Central memory CD8-positive, alpha-beta T cell (primary cell): ENCODE measurements around the gene CDC42BPG.

Experiments
- ATAC-seq: fragments of 150-1000 bp; cut with Tn5 transposase; replicated peaks from 2 replicates; pipeline ENCODE4 v1.10.0; 2022; ENCODE audit warnings: mild to moderate bottlenecking, moderate FRiP score, moderate number of reproducible peaks; ENCODE audit not compliant: poor library complexity, severe bottlenecking; ENCODE audit errors: extremely low read depth
- DNase-seq, 2 donors: peaks; one replicate each; pipeline ENCODE4 v3.0.0; 2021; ENCODE audit warnings: low spot score in 2 of 2
- H3K27ac Mint-ChIP-seq: one replicate; pipeline ENCODE4 v1.8.0; 2022; ENCODE audit warnings: low read depth, mild to moderate bottlenecking, moderate library complexity, mixed read lengths
- H3K27me3 Mint-ChIP-seq: one replicate; pipeline ENCODE4 v1.8.0; 2022; ENCODE audit warnings: mixed read lengths
- H3K36me3 Mint-ChIP-seq: one replicate; pipeline ENCODE4 v1.8.0; 2022; ENCODE audit warnings: mild to moderate bottlenecking, moderate library complexity, mixed read lengths; ENCODE audit not compliant: insufficient read depth
- H3K4me1 Mint-ChIP-seq: one replicate; pipeline ENCODE4 v1.8.0; 2022; ENCODE audit warnings: mixed read lengths
- H3K4me3 Mint-ChIP-seq: one replicate; pipeline ENCODE4 v1.8.0; 2022; ENCODE audit warnings: mild to moderate bottlenecking, moderate library complexity, mixed read lengths
- H3K9me3 Mint-ChIP-seq: one replicate; pipeline ENCODE4 v1.8.0; 2022; ENCODE audit warnings: mixed read lengths

The CDC42BPG gene

GRCh38 chr11:64856382-64857227, 12.2 kb upstream of the CDC42BPG start:
- H3K9me3 Mint-ChIP-seq = no peaks in the 10 kb centered on the region
- H3K4me3 Mint-ChIP-seq = peak overlapping the region; percentile 68
- H3K27me3 Mint-ChIP-seq = no peaks in the 10 kb centered on the region
- H3K36me3 Mint-ChIP-seq = peaks cover 69% of the 10 kb centered on the region
- H3K27ac Mint-ChIP-seq = peak overlapping the region; percentile 95
- ATAC-seq (no peak), DNase-seq (no peak)
- H3K4me1 Mint-ChIP-seq = peaks cover 69% of the 10 kb centered on the region

GRCh38 chr11:64855596-64856304, 11.3 kb upstream of the CDC42BPG start:
- ATAC-seq (no peak), DNase-seq (no peak)
- peak overlapping the region; percentile 95 for H3K27ac Mint-ChIP-seq
- no peaks in the 10 kb centered on the region for H3K9me3 Mint-ChIP-seq
- H3K4me1 Mint-ChIP-seq = peaks cover 72% of the 10 kb centered on the region
- peaks cover 67% of the 10 kb centered on the region for H3K36me3 Mint-ChIP-seq
- H3K27me3 Mint-ChIP-seq = no peaks in the 10 kb centered on the region
- peak overlapping the region; percentile 68 for H3K4me3 Mint-ChIP-seq

DNA sequence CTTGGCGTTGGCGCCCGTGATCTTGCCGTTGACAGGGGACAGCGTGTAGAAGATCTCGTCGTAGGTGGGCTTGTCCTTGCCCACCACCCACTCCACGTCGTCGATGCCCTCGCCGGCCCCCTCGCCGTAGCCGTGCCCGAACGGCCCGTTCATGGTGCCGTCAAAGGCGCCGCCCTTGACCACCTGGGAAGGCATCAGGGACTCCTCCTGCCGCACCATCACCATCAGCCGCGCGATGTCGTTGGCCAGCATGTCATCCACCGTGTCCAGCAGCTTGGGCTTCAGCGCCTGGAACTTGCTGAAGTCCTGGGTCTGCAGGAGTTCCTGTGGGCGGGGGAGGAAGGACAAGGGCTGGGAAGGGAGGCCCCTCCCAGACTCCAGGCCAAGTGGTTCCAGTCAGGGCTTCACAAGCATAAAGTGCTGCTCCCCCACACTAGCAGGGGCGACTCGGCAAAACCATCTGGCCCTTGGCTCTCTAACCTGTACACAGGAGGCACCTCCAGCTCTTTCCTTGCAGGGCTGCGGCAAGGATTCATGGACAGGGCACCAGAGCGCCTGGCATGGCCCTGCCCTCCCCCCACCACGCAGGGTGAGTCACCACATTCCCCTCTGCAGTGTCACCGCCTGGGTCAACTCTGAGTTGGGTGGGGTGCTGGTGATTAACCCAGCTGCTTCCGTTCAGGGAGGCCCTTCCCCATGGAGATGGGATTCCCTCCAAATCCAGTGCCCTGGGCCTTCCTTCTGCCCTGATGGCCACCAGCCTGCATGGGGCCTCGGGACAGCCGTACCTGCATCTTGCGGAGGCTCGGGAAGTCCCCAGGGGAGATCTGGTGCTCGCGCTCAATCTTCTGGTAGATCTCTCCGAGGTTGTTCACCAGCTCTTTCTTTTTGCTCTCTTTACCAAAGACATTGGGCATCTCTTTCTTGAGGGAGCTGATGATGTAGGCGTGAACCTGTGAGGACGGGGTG, 10.4 kb upstream of the CDC42BPG start:
- Mint-ChIP-seq H3K36me3 (peaks cover 63% of the 10 kb centered on the region), H3K27ac (peak overlapping the region; percentile 95), H3K27me3 (no peaks in the 10 kb centered on the region), H3K4me1 (peaks cover 67% of the 10 kb centered on the region), H3K4me3 (peak overlapping the region; percentile 68), H3K9me3 (no peaks in the 10 kb centered on the region)
- DNase-seq (no peak), ATAC-seq (no peak)

GRCh38 chr11:64854157-64854533, 9.7 kb upstream of the CDC42BPG start:
- H3K27ac Mint-ChIP-seq = peak overlapping the region; percentile 71
- H3K4me3 Mint-ChIP-seq = peak overlapping the region; percentile 68
- H3K4me1 Mint-ChIP-seq = peaks cover 66% of the 10 kb centered on the region
- DNase-seq = no peak
- H3K9me3 Mint-ChIP-seq = no peaks in the 10 kb centered on the region
- H3K27me3 Mint-ChIP-seq = no peaks in the 10 kb centered on the region
- H3K36me3 Mint-ChIP-seq = peaks cover 59% of the 10 kb centered on the region
- ATAC-seq = no peak

DNA sequence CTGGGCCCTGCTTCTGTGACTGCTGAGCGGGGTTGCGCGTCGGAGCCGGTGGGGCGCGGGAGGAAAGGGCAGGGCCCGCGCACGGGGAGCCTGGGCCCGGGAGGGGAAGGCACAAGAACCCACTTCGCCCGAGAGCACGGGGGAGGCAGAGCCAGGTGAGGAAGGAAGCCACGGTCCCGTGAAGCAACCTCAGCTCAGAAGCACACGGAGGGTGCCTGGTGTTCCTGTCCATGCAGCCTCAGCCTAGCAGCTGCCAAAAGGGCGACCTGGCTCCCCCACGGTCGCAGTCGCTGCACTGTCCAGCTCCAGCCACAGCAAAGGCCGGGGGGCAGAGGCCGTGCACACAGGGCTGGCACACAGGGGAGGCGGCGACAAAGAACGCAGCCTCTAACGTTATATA, 9.3 kb upstream of the CDC42BPG start:
- Mint-ChIP-seq H3K27ac (peak overlapping the region; percentile 71), H3K4me1 (peaks cover 66% of the 10 kb centered on the region), H3K36me3 (peaks cover 56% of the 10 kb centered on the region), H3K27me3 (no peaks in the 10 kb centered on the region), H3K9me3 (no peaks in the 10 kb centered on the region), H3K4me3 (peak overlapping the region; percentile 68)
- DNase-seq = no peak
- ATAC-seq = no peak

- H3K9me3 Mint-ChIP-seq = no peaks in the 10 kb centered on the region
- peaks cover 51% of the 10 kb centered on the region for H3K36me3 Mint-ChIP-seq
- no peaks in the 10 kb centered on the region for H3K27me3 Mint-ChIP-seq
- H3K27ac Mint-ChIP-seq = peak overlapping the region; percentile 71
- H3K4me3 Mint-ChIP-seq = peak overlapping the region; percentile 68
- ATAC-seq = no peak
- no peak for DNase-seq
- peaks cover 69% of the 10 kb centered on the region for H3K4me1 Mint-ChIP-seq
Observed at GRCh38 chr11:64852804-64853509, 8.5 kb upstream of the CDC42BPG start.

DNA sequence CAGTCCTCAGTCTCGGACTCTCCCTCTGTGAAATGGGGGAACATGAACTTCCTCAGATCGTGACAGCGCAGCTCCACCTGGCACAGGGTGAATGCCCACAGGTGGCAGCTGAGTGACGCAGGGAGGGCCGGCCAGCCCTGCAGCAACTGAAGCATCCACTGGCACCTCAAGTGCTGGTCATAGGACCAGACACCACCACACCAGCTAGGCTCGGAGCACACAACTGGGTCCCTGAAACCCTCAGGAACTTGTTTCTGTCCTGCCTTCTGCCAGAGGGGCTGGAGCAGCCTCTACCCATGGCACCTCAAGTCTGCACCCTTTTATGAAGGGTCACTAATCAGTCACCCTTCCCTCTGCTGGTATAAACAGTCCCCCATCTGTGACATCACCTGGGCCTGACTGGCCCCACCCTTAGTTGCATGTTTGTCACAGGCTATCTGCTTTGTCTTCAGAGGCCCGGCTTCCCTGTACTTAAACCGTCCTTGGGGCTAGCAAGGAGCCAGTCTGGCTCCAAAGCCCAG, 7.4 kb upstream of the CDC42BPG start:
- peaks cover 46% of the 10 kb centered on the region for H3K36me3 Mint-ChIP-seq
- H3K4me3 Mint-ChIP-seq = peak overlapping the region; percentile 47
- H3K4me1 Mint-ChIP-seq = peaks cover 78% of the 10 kb centered on the region
- H3K27me3 Mint-ChIP-seq = no peaks in the 10 kb centered on the region
- no peaks in the 10 kb centered on the region for H3K9me3 Mint-ChIP-seq
- no peak for ATAC-seq
- H3K27ac Mint-ChIP-seq = peak overlapping the region; percentile 78
- DNase-seq = no peak

- H3K9me3 Mint-ChIP-seq = no peaks in the 10 kb centered on the region
- peaks cover 37% of the 10 kb centered on the region for H3K36me3 Mint-ChIP-seq
- peak overlapping the region; percentile 78 for H3K27ac Mint-ChIP-seq
- peaks cover 72% of the 10 kb centered on the region for H3K4me1 Mint-ChIP-seq
- no peak for DNase-seq
- no peaks in the 10 kb centered on the region for H3K27me3 Mint-ChIP-seq
- peak; percentile 46 for ATAC-seq
- H3K4me3 Mint-ChIP-seq = peak overlapping the region; percentile 31
Observed at GRCh38 chr11:64850979-64851567, 6.6 kb upstream of the CDC42BPG start.

GRCh38 chr11:64849598-64850356, 5.3 kb upstream of the CDC42BPG start:
- H3K27ac Mint-ChIP-seq = peak overlapping the region; percentile 87
- DNase-seq (no peak), ATAC-seq (no peak)
- H3K9me3 Mint-ChIP-seq = no peaks in the 10 kb centered on the region
- peak overlapping the region; percentile 4 for H3K4me3 Mint-ChIP-seq
- H3K4me1 Mint-ChIP-seq = peaks cover 65% of the 10 kb centered on the region
- H3K36me3 Mint-ChIP-seq = peaks cover 28% of the 10 kb centered on the region
- no peaks in the 10 kb centered on the region for H3K27me3 Mint-ChIP-seq

DNA sequence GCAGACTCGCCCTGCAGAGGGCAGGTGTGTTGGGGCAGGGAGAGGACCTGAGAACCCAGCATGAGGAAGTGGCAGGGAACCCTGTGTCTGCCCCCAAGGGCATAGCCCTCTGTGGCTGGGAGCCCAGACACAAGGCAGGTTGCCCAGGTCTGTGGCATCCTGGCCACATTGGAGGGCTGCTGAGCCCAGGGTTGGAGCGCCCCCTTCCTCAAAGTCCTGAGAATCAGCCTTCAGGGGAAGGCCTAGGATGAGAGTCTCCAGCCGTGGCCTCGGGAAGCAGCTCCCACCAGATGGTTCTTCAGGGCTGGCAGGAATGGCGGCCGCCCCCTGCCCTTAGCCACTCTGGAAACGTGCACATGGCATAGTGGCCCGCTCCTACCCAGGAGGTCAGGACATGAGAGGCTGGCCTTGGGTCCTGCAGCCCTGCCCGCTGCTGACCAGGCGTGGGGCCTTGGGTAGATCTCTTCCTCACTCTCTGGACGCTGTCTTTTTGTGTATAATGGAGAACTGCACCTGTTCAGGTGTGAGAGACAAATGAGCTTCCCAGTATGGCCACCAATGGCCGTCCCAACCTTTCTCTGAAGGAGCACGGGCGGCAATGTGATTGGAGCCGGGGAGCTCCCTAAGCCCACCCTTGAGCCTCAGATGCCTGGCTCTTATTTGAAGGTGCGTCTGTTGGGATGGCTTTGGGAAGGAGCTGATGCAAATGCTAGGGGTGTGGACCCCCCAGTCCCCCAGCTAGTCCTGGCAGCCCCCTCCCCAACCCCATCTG, 4.6 kb upstream of the CDC42BPG start:
- H3K27me3 Mint-ChIP-seq = no peaks in the 10 kb centered on the region
- H3K36me3 Mint-ChIP-seq = peaks cover 20% of the 10 kb centered on the region
- H3K4me3 Mint-ChIP-seq = peak overlapping the region; percentile 13
- ATAC-seq = no peak
- H3K4me1 Mint-ChIP-seq = peaks cover 59% of the 10 kb centered on the region
- H3K9me3 Mint-ChIP-seq = no peaks in the 10 kb centered on the region
- peak overlapping the region; percentile 87 for H3K27ac Mint-ChIP-seq
- DNase-seq = no peak
